ENCODE results near the gene MYO7A. TPM values are rescaled to one million over a fixed set of nuclear protein-coding genes. Genes with fewer than 3 reads are reported as not detected.

The MYO7A gene
- total RNA-seq, 1 experiment from 2014 or later = 0.40 TPM

GRCh38 chr11:77127235-77127911, 673 bp upstream of the MYO7A start:
- DNase-seq (ENCODE audit: low read depth) = peak; percentile 30

- no peak for DNase-seq (ENCODE audit: low read depth)
Observed at GRCh38 chr11:77129069-77129841, 1.2 kb downstream of the MYO7A start.

GRCh38 chr11:77129842-77130756, 2.1 kb downstream of the MYO7A start:
- DNase-seq (ENCODE audit: low read depth) = no peak

GRCh38 chr11:77130763-77131513, 2.9 kb downstream of the MYO7A start:
- DNase-seq (ENCODE audit: low read depth) = no peak

- DNase-seq (ENCODE audit: low read depth) = no peak
Observed at GRCh38 chr11:77131560-77131959, 3.5 kb downstream of the MYO7A start.

GRCh38 chr11:77135069-77135468, 7.0 kb downstream of the MYO7A start:
- DNase-seq (ENCODE audit: low read depth) = no peak

- peak; percentile 50 for DNase-seq (ENCODE audit: low read depth)
Observed at GRCh38 chr11:77136074-77136473, 8.0 kb downstream of the MYO7A start.

- no peak for DNase-seq (ENCODE audit: low read depth)
Observed at GRCh38 chr11:77136784-77137420, 8.9 kb downstream of the MYO7A start.

GRCh38 chr11:77137421-77137820, 9.4 kb downstream of the MYO7A start:
- DNase-seq (ENCODE audit: low read depth) = no peak

- DNase-seq (ENCODE audit: low read depth) = no peak
Observed at GRCh38 chr11:77138106-77138649, 10.1 kb downstream of the MYO7A start.

- DNase-seq (ENCODE audit: low read depth) = no peak
Observed at GRCh38 chr11:77139201-77139600, 11.2 kb downstream of the MYO7A start.

GRCh38 chr11:77140231-77140851, 12.3 kb downstream of the MYO7A start:
- DNase-seq (ENCODE audit: low read depth) = peak; percentile 48

- DNase-seq (ENCODE audit: low read depth) = peak; percentile 50
Observed at GRCh38 chr11:77141034-77141433, 13.0 kb downstream of the MYO7A start.

GRCh38 chr11:77141475-77141874, 13.4 kb downstream of the MYO7A start:
- DNase-seq (ENCODE audit: low read depth) = no peak

GRCh38 chr11:77142091-77142975, 14.3 kb downstream of the MYO7A start:
- DNase-seq (ENCODE audit: low read depth) = no peak

- no peak for DNase-seq (ENCODE audit: low read depth)
Observed at GRCh38 chr11:77143405-77144020, 15.5 kb downstream of the MYO7A start.

GRCh38 chr11:77144196-77144856, 16.3 kb downstream of the MYO7A start:
- DNase-seq (ENCODE audit: low read depth) = no peak

- no peak for DNase-seq (ENCODE audit: low read depth)
Observed at GRCh38 chr11:77144857-77145428, 16.9 kb downstream of the MYO7A start.
